Germinal center (tissue), 1 donor: ENCODE measurements around the gene PLXNA2.

Experiments
- DNase-seq: peaks from one replicate; pipeline ENCODE4 v3.0.0; 2012; ENCODE audit warnings: mixed read lengths, low spot score

Gene PLXNA2

GRCh38 chr1:208203848-208204609 is 40.2 kb downstream of the PLXNA2 start:
- DNase-seq, result no peak

- DNase-seq, result no peak
Observed at GRCh38 chr1:208203127-208203847, 40.9 kb downstream of the PLXNA2 start.

- DNase-seq, result no peak
Observed at GRCh38 chr1:208202333-208202995, 41.7 kb downstream of the PLXNA2 start.

- no peak for DNase-seq
Observed at GRCh38 chr1:208201229-208201628, 43.0 kb downstream of the PLXNA2 start.

- no peak for DNase-seq
Observed at GRCh38 chr1:208200116-208200515, 44.1 kb downstream of the PLXNA2 start.

- DNase-seq, result no peak
Observed at GRCh38 chr1:208198236-208198635, 45.9 kb downstream of the PLXNA2 start.

- no peak for DNase-seq
Observed at GRCh38 chr1:208194944-208195343, 49.2 kb downstream of the PLXNA2 start.

- no peak for DNase-seq
Observed at GRCh38 chr1:208192995-208193394, 51.2 kb downstream of the PLXNA2 start.

GRCh38 chr1:208190784-208191183 is 53.4 kb downstream of the PLXNA2 start:
- no peak for DNase-seq

- DNase-seq, result no peak
Observed at GRCh38 chr1:208189716-208190115, 54.5 kb downstream of the PLXNA2 start.

GRCh38 chr1:208189183-208189582 is 55.0 kb downstream of the PLXNA2 start:
- DNase-seq, result peak; percentile 73

GRCh38 chr1:208188607-208189006 is 55.6 kb downstream of the PLXNA2 start:
- no peak for DNase-seq

GRCh38 chr1:208187499-208188041 is 56.6 kb downstream of the PLXNA2 start:
- peak; percentile 25 for DNase-seq

GRCh38 chr1:208185801-208186231 is 58.4 kb downstream of the PLXNA2 start:
- DNase-seq, result no peak

- DNase-seq, result no peak
Observed at GRCh38 chr1:208184966-208185654, 59.1 kb downstream of the PLXNA2 start.

GRCh38 chr1:208183977-208184911 is 59.9 kb downstream of the PLXNA2 start:
- DNase-seq, result no peak

GRCh38 chr1:208182880-208183645 is 61.1 kb downstream of the PLXNA2 start:
- DNase-seq, result no peak

GRCh38 chr1:208181364-208181763 is 62.8 kb downstream of the PLXNA2 start:
- DNase-seq, result no peak

GRCh38 chr1:208180421-208180820 is 63.8 kb downstream of the PLXNA2 start:
- DNase-seq, result no peak

GRCh38 chr1:208179961-208180409 is 64.2 kb downstream of the PLXNA2 start:
- DNase-seq, result no peak
